Measurements from ENCODE around the gene TMPRSS2. TPM values are rescaled to one million over a fixed set of nuclear protein-coding genes. Genes with fewer than 3 reads are reported as not detected.

Gene TMPRSS2
- total RNA-seq, 4 donors from 2014 or later, result 5.1 to 19.2 (median 12.1) TPM

- H3K4me3 ChIP-seq (ENCODE audit: low read depth, poor library complexity, severe bottlenecking), result no peak overlapping the region
- WGBS, 2 donors, result 94 to 98% methylated on average over 11 of the region's 11 CpGs
- DNase-seq (ENCODE audit: low spot score in 2 of 2), result peak in 1 of 2 donors; percentile 40
- TF ChIP-seq POLR2A (IDR thresholded peaks at IDR 0.05) (no peak), CTCF (IDR thresholded peaks at IDR 0.05) (no peak)
- intact Hi-C loops (cut with DNase I; ENCODE audit: low total_unique reads), result no loop called here
These were observed 72.3 kb downstream of the TMPRSS2 start for GRCh38 chr21:41435706-41436105.

GRCh38 chr21:41433566-41433965 is 74.4 kb downstream of the TMPRSS2 start:
- intact Hi-C loops (cut with DNase I; ENCODE audit: low total_unique reads), result no loop called here
- WGBS, 2 donors, result 93 to 97% methylated on average over 2 of the region's 2 CpGs
- no peak overlapping the region for H3K4me3 ChIP-seq (ENCODE audit: low read depth, poor library complexity, severe bottlenecking)
- DNase-seq (ENCODE audit: low spot score in 2 of 2), result no peak
- TF ChIP-seq POLR2A (IDR thresholded peaks at IDR 0.05) (no peak), CTCF (IDR thresholded peaks at IDR 0.05) (no peak)

- WGBS, 2 donors, result 75 to 84% methylated on average over 10 of the region's 10 CpGs
- H3K4me3 ChIP-seq (ENCODE audit: low read depth, poor library complexity, severe bottlenecking), result no peak overlapping the region
- TF ChIP-seq POLR2A (IDR thresholded peaks at IDR 0.05) (no peak), CTCF (IDR thresholded peaks at IDR 0.05) (no peak)
- intact Hi-C loops (cut with DNase I; ENCODE audit: low total_unique reads), result no loop called here
- no peak for DNase-seq (ENCODE audit: low spot score in 2 of 2)
These were observed 75.1 kb downstream of the TMPRSS2 start for GRCh38 chr21:41432562-41433460.

GRCh38 chr21:41431788-41432548 is 76.0 kb downstream of the TMPRSS2 start:
- DNase-seq (ENCODE audit: low spot score in 2 of 2), result peak in 1 of 2 donors; percentile 65
- TF ChIP-seq POLR2A (IDR thresholded peaks at IDR 0.05), result no peak
- no peak for TF ChIP-seq CTCF (IDR thresholded peaks at IDR 0.05)
- 87 to 91% methylated on average over 16 of the region's 16 CpGs for WGBS, 2 donors
- H3K4me3 ChIP-seq (ENCODE audit: low read depth, poor library complexity, severe bottlenecking), result no peak overlapping the region
- intact Hi-C loops (cut with DNase I; ENCODE audit: low total_unique reads), result no loop called here

GRCh38 chr21:41429925-41430491 is 78.0 kb downstream of the TMPRSS2 start:
- DNase-seq (ENCODE audit: low spot score in 2 of 2), result no peak
- WGBS, 2 donors, result 83 to 85% methylated on average over 9 of the region's 9 CpGs
- TF ChIP-seq POLR2A (IDR thresholded peaks at IDR 0.05) (no peak), CTCF (IDR thresholded peaks at IDR 0.05) (no peak)
- intact Hi-C loops (cut with DNase I; ENCODE audit: low total_unique reads), result no loop called here
- no peak overlapping the region for H3K4me3 ChIP-seq (ENCODE audit: low read depth, poor library complexity, severe bottlenecking)

Measured in lower leg skin (tissue), 4 donors.